Right renal cortex interstitium (tissue), 3 donors: ENCODE measurements around the gene PDCD7. TPM values are rescaled to one million over a fixed set of nuclear protein-coding genes. Genes with fewer than 3 reads are reported as not detected.
"Not testable (repeated sequence)": the region's sequence is repeated elsewhere in the genome, so short reads cannot be mapped to it uniquely, and the experiment has no call there.

Experiments
- DNase-seq, 3 donors: peaks; one replicate each; pipeline ENCODE4 v3.0.0-alpha.2; 2013; ENCODE audit warnings: low read depth in 3 of 3, low spot score in 2 of 3
- polyA plus RNA-seq, 3 donors: library from polyadenylated mRNA; unstranded; fragments of 120-200 nt; gene quantifications; one replicate each; pipeline ENCODE4 v1.2.1, GENCODE V29; 2013; ENCODE audit not compliant: insufficient read length in 3 of 3

Gene PDCD7
- polyA plus RNA-seq, 3 donors = 30.1 to 34.4 (median 31.9) TPM

- no peak for DNase-seq
Measured at GRCh38 chr15:65076486-65077290, 56.9 kb downstream of the PDCD7 start, which contains the start of gene KBTBD13. Gene KBTBD13 (plus strand): TSS chr15:65076746. CDS start chr15:65076816, 70 bp downstream.

- not testable (repeated sequence) for DNase-seq
Measured at GRCh38 chr15:65075607-65076395, 57.8 kb downstream of the PDCD7 start.

- DNase-seq = not testable (repeated sequence)
Measured at GRCh38 chr15:65074946-65075345, 58.7 kb downstream of the PDCD7 start.

- no peak for DNase-seq
Measured at GRCh38 chr15:65072617-65073016, 61.0 kb downstream of the PDCD7 start.

GRCh38 chr15:65072027-65072426 lies 61.6 kb downstream of the PDCD7 start:
- DNase-seq = no peak

GRCh38 chr15:65071381-65071811 lies 62.2 kb downstream of the PDCD7 start:
- DNase-seq = no peak

- no peak for DNase-seq
Measured at GRCh38 chr15:65069779-65070546, 63.6 kb downstream of the PDCD7 start.

GRCh38 chr15:65069179-65069578 lies 64.4 kb downstream of the PDCD7 start:
- DNase-seq = no peak

- DNase-seq = no peak
Measured at GRCh38 chr15:65068403-65068788, 65.2 kb downstream of the PDCD7 start.

GRCh38 chr15:65067645-65068402 lies 65.8 kb downstream of the PDCD7 start, which contains the start of gene RASL12:
Gene RASL12 (minus strand): TSS chr15:65067991. CDS start chr15:65067835, 156 bp downstream.
- no peak for DNase-seq

Other genes starting within 250 kb of the PDCD7 start
- gene ANKDD1A, start 221.9 kb downstream of the PDCD7 start, polyA plus RNA-seq = 1 to 10 TPM; 4.4 to 4.5 (median 4.4) TPM
- gene SPG21, start 143.9 kb downstream of the PDCD7 start, polyA plus RNA-seq = 100 to 1,000 TPM; 106 to 119 (median 107) TPM
- 10 to 100 TPM; 14.9 to 15.6 (median 15.4) TPM for gene MTFMT, start 104.2 kb downstream of the PDCD7 start, polyA plus RNA-seq
- 10 to 100 TPM; 10.1 to 13.2 (median 11.8) TPM for gene SLC51B, start 88.4 kb downstream of the PDCD7 start, polyA plus RNA-seq
- 1 to 10 TPM; 5.9 to 7.8 (median 6.5) TPM for gene RASL12, start 65.8 kb downstream of the PDCD7 start, polyA plus RNA-seq
- gene KBTBD13, start 57.1 kb downstream of the PDCD7 start, polyA plus RNA-seq = under 1 TPM; 0.06 to 0.07 (median 0.07) TPM
- 1 to 10 TPM; 2.2 to 3.1 (median 2.6) TPM for gene UBAP1L, start 18.6 kb downstream of the PDCD7 start, polyA plus RNA-seq
- 10 to 100 TPM; 68.1 to 81.5 (median 75.1) TPM for gene CLPX, start 51.5 kb upstream of the PDCD7 start, polyA plus RNA-seq
- gene CILP, start 77.7 kb upstream of the PDCD7 start, polyA plus RNA-seq = 1 to 10 TPM; 2.8 to 3.3 (median 3.3) TPM
- gene PARP16, start 153.1 kb upstream of the PDCD7 start, polyA plus RNA-seq = 10 to 100 TPM; 15.4 to 18.5 (median 15.6) TPM
- not detected for gene RNU5A-1, start 162.2 kb upstream of the PDCD7 start, polyA plus RNA-seq
- not detected for gene RNU5B-1, start 170.9 kb upstream of the PDCD7 start, polyA plus RNA-seq
- 1 to 10 TPM; 6.1 to 7.1 (median 6.4) TPM for gene IGDCC3, start 244.2 kb upstream of the PDCD7 start, polyA plus RNA-seq